ENCODE measurements around the gene TCIRG1. TPM values are rescaled to one million over a fixed set of nuclear protein-coding genes. Genes with fewer than 3 reads are reported as not detected.

The TCIRG1 gene
- total RNA-seq, 1 donor from 2014 or later, result 47.2 TPM

GRCh38 chr11:68043349-68044144 lies 4.7 kb downstream of the TCIRG1 start:
- H3K4me1 Mint-ChIP-seq (ENCODE audit: low read depth, unreplicated experiment), result peaks cover 2% of the 10 kb centered on the region
- H3K27ac Mint-ChIP-seq (ENCODE audit: unreplicated experiment), result no peak overlapping the region
- no peaks in the 10 kb centered on the region for H3K36me3 Mint-ChIP-seq (ENCODE audit: unreplicated experiment)
- DNase-seq, result peak; percentile 68
- peaks cover 2% of the 10 kb centered on the region for H3K9me3 Mint-ChIP-seq (ENCODE audit: unreplicated experiment)
- peaks cover 3% of the 10 kb centered on the region for H3K27me3 Mint-ChIP-seq (ENCODE audit: unreplicated experiment)
- no peak overlapping the region for H3K4me3 Mint-ChIP-seq (ENCODE audit: unreplicated experiment)
- TF ChIP-seq CTCF (IDR thresholded peaks at IDR 0.05; ENCODE audit: partially characterized antibody, unreplicated experiment), result no peak

- Mint-ChIP-seq H3K4me3 (ENCODE audit: unreplicated experiment) (no peak overlapping the region), H3K27me3 (ENCODE audit: unreplicated experiment) (peaks cover 3% of the 10 kb centered on the region), H3K27ac (ENCODE audit: unreplicated experiment) (no peak overlapping the region), H3K36me3 (ENCODE audit: unreplicated experiment) (no peaks in the 10 kb centered on the region), H3K9me3 (ENCODE audit: unreplicated experiment) (peaks cover 3% of the 10 kb centered on the region), H3K4me1 (ENCODE audit: low read depth, unreplicated experiment) (peaks cover 2% of the 10 kb centered on the region)
- TF ChIP-seq CTCF (IDR thresholded peaks at IDR 0.05; ENCODE audit: partially characterized antibody, unreplicated experiment), result no peak
- no peak for DNase-seq
These were observed 5.5 kb downstream of the TCIRG1 start for GRCh38 chr11:68044145-68044813.

- Mint-ChIP-seq H3K27ac (ENCODE audit: unreplicated experiment) (no peak overlapping the region), H3K36me3 (ENCODE audit: unreplicated experiment) (no peaks in the 10 kb centered on the region), H3K4me1 (ENCODE audit: low read depth, unreplicated experiment) (peaks cover under 1% of the 10 kb centered on the region), H3K4me3 (ENCODE audit: unreplicated experiment) (no peak overlapping the region), H3K9me3 (ENCODE audit: unreplicated experiment) (peaks cover 3% of the 10 kb centered on the region), H3K27me3 (ENCODE audit: unreplicated experiment) (peaks cover 3% of the 10 kb centered on the region)
- no peak for TF ChIP-seq CTCF (IDR thresholded peaks at IDR 0.05; ENCODE audit: partially characterized antibody, unreplicated experiment)
- DNase-seq, result no peak
These were observed 6.1 kb downstream of the TCIRG1 start for GRCh38 chr11:68044898-68045351.

GRCh38 chr11:68047437-68048290 lies 8.8 kb downstream of the TCIRG1 start:
- TF ChIP-seq CTCF (IDR thresholded peaks at IDR 0.05; ENCODE audit: partially characterized antibody, unreplicated experiment), result no peak
- H3K27me3 Mint-ChIP-seq (ENCODE audit: unreplicated experiment), result no peaks in the 10 kb centered on the region
- no peak overlapping the region for H3K4me3 Mint-ChIP-seq (ENCODE audit: unreplicated experiment)
- H3K36me3 Mint-ChIP-seq (ENCODE audit: unreplicated experiment), result no peaks in the 10 kb centered on the region
- H3K9me3 Mint-ChIP-seq (ENCODE audit: unreplicated experiment), result peaks cover 8% of the 10 kb centered on the region
- H3K27ac Mint-ChIP-seq (ENCODE audit: unreplicated experiment), result no peak overlapping the region
- DNase-seq, result no peak
- peaks cover 1% of the 10 kb centered on the region for H3K4me1 Mint-ChIP-seq (ENCODE audit: low read depth, unreplicated experiment)

Data from glutamatergic neuron (in vitro differentiated cells).